Effector memory CD4-positive, alpha-beta T cell (primary cell): ENCODE measurements around the gene SPDL1.

Experiments used
- DNase-seq, 3 donors: peaks; one replicate each; pipeline ENCODE4 v3.0.0-alpha.2; 2020
- H3K27ac ChIP-seq: 2 replicates; pipeline ENCODE4 v1.7.0; 2013; ENCODE audit warnings: mild to moderate bottlenecking, low read length, moderate library complexity; ENCODE audit not compliant: insufficient read depth, poor library complexity, severe bottlenecking
- H3K27me3 ChIP-seq: replicated peaks from 2 replicates; pipeline ENCODE4 v1.7.0; 2013; ENCODE audit warnings: mild to moderate bottlenecking, low read length; ENCODE audit not compliant: insufficient read depth, control insufficient read depth, poor library complexity, severe bottlenecking
- H3K36me3 ChIP-seq: 2 replicates; pipeline ENCODE4 v1.7.0; 2013; ENCODE audit warnings: mild to moderate bottlenecking, low read length, moderate library complexity; ENCODE audit not compliant: control insufficient read depth, insufficient read depth
- H3K4me1 ChIP-seq: 2 replicates; pipeline ENCODE4 v1.7.0; 2013; ENCODE audit warnings: low read length, mild to moderate bottlenecking; ENCODE audit not compliant: control insufficient read depth, insufficient read depth, poor library complexity, severe bottlenecking
- H3K4me3 ChIP-seq: 2 replicates; pipeline ENCODE4 v1.7.0; 2013; ENCODE audit warnings: low read length, low read depth, mild to moderate bottlenecking; ENCODE audit not compliant: insufficient read depth, poor library complexity, severe bottlenecking
- H3K9me3 ChIP-seq: 2 replicates; pipeline ENCODE4 v1.7.0; 2013; ENCODE audit warnings: mild to moderate bottlenecking, low read length, moderate library complexity; ENCODE audit not compliant: control insufficient read depth

Gene SPDL1

GRCh38 chr5:169653091-169653490, 69.5 kb downstream of the SPDL1 start:
- no peaks in the 10 kb centered on the region for H3K27me3 ChIP-seq
- peaks cover 17% of the 10 kb centered on the region for H3K36me3 ChIP-seq
- H3K9me3 ChIP-seq = no peaks in the 10 kb centered on the region
- H3K27ac ChIP-seq = no peak overlapping the region
- DNase-seq = no peak
- peaks cover 55% of the 10 kb centered on the region for H3K4me1 ChIP-seq
- H3K4me3 ChIP-seq = no peak overlapping the region
